ENCODE measurements around the gene ZNF181. TPM values are rescaled to one million over a fixed set of nuclear protein-coding genes. Genes with fewer than 3 reads are reported as not detected.
A peak's percentile ranks its signal among the peaks of the same experiment; 100 is the strongest.

ZNF181 gene
- total and polyA plus RNA-seq, 4 experiments from 2014 or later = 14.2 to 37.0 (median 23.8) TPM

- Histone ChIP-seq H3K27me3 (ENCODE audit: insufficient read depth, low read length) (no peaks in the 10 kb centered on the region), H3K36me3 (ENCODE audit: insufficient read depth, low read length) (no peaks in the 10 kb centered on the region), H3K9me3 (ENCODE audit: control insufficient read depth in 1 of 2, low read length in 2 of 2) (no peaks in the 10 kb centered on the region), H3K4me1 (ENCODE audit: insufficient read depth, low read length) (peaks cover 26% of the 10 kb centered on the region), H3K27ac (ENCODE audit: low read depth, low read length) (no peak overlapping the region), H3K4me3 (ENCODE audit: low read length in 2 of 2) (no peak overlapping the region)
- peaks cover 15 to 35% (median 26%) of the 10 kb centered on the region in 4 donors for H3K4me1 Mint-ChIP-seq
- H3K27ac Mint-ChIP-seq = no peak overlapping the region
- peaks cover 0 to 7% (median 4%) of the 10 kb centered on the region in 8 donors for H3K9me3 Mint-ChIP-seq
- ChIA-PET CTCF (ENCODE audit: partially characterized antibody) (no interaction called here), POLR2A (ENCODE audit: partially characterized antibody) (interaction anchor here (1.9 kb wide), 1 partner anchor 55 kb away, joined by 4 read pairs; no protein-coding TSS in a partner anchor)
- H3K4me3 Mint-ChIP-seq = peak overlapping the region in 5 of 8 donors; percentile 4 to 50 (median 38)
- H3K27me3 Mint-ChIP-seq = peaks cover 8 to 18% of the 10 kb centered on the region in 2 donors
- intact Hi-C loops (cut with micrococcal nuclease) = loop anchor here (5.0 kb wide), 1 partner anchor 281 kb away; no protein-coding TSS in a partner anchor
- no peak for DNase-seq
- H3K36me3 Mint-ChIP-seq = peaks cover 12 to 21% of the 10 kb centered on the region in 2 donors
Observed at GRCh38 chr19:34731019-34731829, 2.8 kb upstream of the ZNF181 start.

- POLR2A ChIA-PET (ENCODE audit: partially characterized antibody) = interaction anchor here (1.9 kb wide), 1 partner anchor 56 kb away, joined by 4 read pairs; no protein-coding TSS in a partner anchor
- intact Hi-C loops (cut with micrococcal nuclease) = loop anchor here (5.0 kb wide), 1 partner anchor 280 kb away; no protein-coding TSS in a partner anchor
Observed at GRCh38 chr19:34731964-34732363, 2.1 kb upstream of the ZNF181 start.

GRCh38 chr19:34732612-34733211, 1.3 kb upstream of the ZNF181 start:
- Mint-ChIP-seq H3K4me3 (peak overlapping the region in 7 of 8 donors; percentile 41 to 71 (median 55)), H3K36me3 (peaks cover 24 to 33% of the 10 kb centered on the region in 2 donors), H3K4me1 (peaks cover 15 to 36% (median 26%) of the 10 kb centered on the region in 4 donors), H3K9me3 (peaks cover 0 to 14% (median 8%) of the 10 kb centered on the region in 8 donors), H3K27me3 (peaks cover 3 to 7% of the 10 kb centered on the region in 2 donors), H3K27ac (no peak overlapping the region)
- H3K27ac ChIP-seq (ENCODE audit: low read depth, low read length) = no peak overlapping the region
- no peaks in the 10 kb centered on the region for H3K36me3 ChIP-seq (ENCODE audit: insufficient read depth, low read length)
- ChIA-PET POLR2A (ENCODE audit: partially characterized antibody) (interaction anchor here (1.1 to 1.6 kb wide), 5 partner anchors 55 to 268 kb away, joined by 3 to 26 read pairs (median 5); partner anchors contain the start of genes SCGB2B2, ZNF30 and ZNF302), CTCF (ENCODE audit: partially characterized antibody) (interaction anchor here (1.1 to 1.7 kb wide), 3 partner anchors 20 to 59 kb away, joined by 3 to 8 read pairs (median 5); partner anchors contain the start of genes SCGB2B2 and ZNF302)
- no peak overlapping the region for H3K4me3 ChIP-seq (ENCODE audit: low read length in 2 of 2)
- peaks cover 26% of the 10 kb centered on the region for H3K4me1 ChIP-seq (ENCODE audit: insufficient read depth, low read length)
- H3K9me3 ChIP-seq (ENCODE audit: control insufficient read depth in 1 of 2, low read length in 2 of 2) = no peaks in the 10 kb centered on the region
- H3K27me3 ChIP-seq (ENCODE audit: insufficient read depth, low read length) = no peaks in the 10 kb centered on the region
- DNase-seq = no peak
- intact Hi-C loops (cut with micrococcal nuclease) = loop anchor here (1.0 to 5.0 kb wide), 2 partner anchors 41 to 280 kb away; partner anchors contain the start of gene ZNF599

More at GRCh38 chr19:34731964-34732363, 2.1 kb upstream of the ZNF181 start:
- DNase-seq = no peak
- peaks cover 26% of the 10 kb centered on the region for H3K4me1 ChIP-seq (ENCODE audit: insufficient read depth, low read length)
- CTCF ChIA-PET (ENCODE audit: partially characterized antibody) = no interaction called here
- no peak overlapping the region for H3K27ac ChIP-seq (ENCODE audit: low read depth, low read length)
- no peaks in the 10 kb centered on the region for H3K27me3 ChIP-seq (ENCODE audit: insufficient read depth, low read length)
- Mint-ChIP-seq H3K9me3 (peaks cover 0 to 12% (median 7%) of the 10 kb centered on the region in 8 donors), H3K36me3 (peaks cover 19 to 25% of the 10 kb centered on the region in 2 donors), H3K27ac (peak overlapping the region in 1 of 7 donors; percentile 19), H3K4me3 (peak overlapping the region in 5 of 8 donors; percentile 4 to 50 (median 38)), H3K27me3 (peaks cover 8 to 10% of the 10 kb centered on the region in 2 donors), H3K4me1 (peaks cover 15 to 36% (median 26%) of the 10 kb centered on the region in 4 donors)
- H3K36me3 ChIP-seq (ENCODE audit: insufficient read depth, low read length) = no peaks in the 10 kb centered on the region
- no peaks in the 10 kb centered on the region for H3K9me3 ChIP-seq (ENCODE audit: control insufficient read depth in 1 of 2, low read length in 2 of 2)
- H3K4me3 ChIP-seq (ENCODE audit: low read length in 2 of 2) = no peak overlapping the region

GRCh38 chr19:34733266-34733745, 737 bp upstream of the ZNF181 start:
- Histone ChIP-seq H3K27ac (ENCODE audit: low read depth, low read length) (peak overlapping the region; percentile 87), H3K36me3 (ENCODE audit: insufficient read depth, low read length) (no peaks in the 10 kb centered on the region), H3K27me3 (ENCODE audit: insufficient read depth, low read length) (no peaks in the 10 kb centered on the region), H3K4me1 (ENCODE audit: insufficient read depth, low read length) (peaks cover 26% of the 10 kb centered on the region), H3K9me3 (ENCODE audit: control insufficient read depth in 1 of 2, low read length in 2 of 2) (no peaks in the 10 kb centered on the region), H3K4me3 (ENCODE audit: low read length in 2 of 2) (peak overlapping the region; percentile 79 to 93)
- Mint-ChIP-seq H3K4me1 (peaks cover 15 to 36% (median 26%) of the 10 kb centered on the region in 4 donors), H3K4me3 (peak overlapping the region; percentile 94 to 98 (median 96)), H3K27me3 (peaks cover 0 to 3% of the 10 kb centered on the region in 2 donors), H3K36me3 (peaks cover 29 to 36% of the 10 kb centered on the region in 2 donors), H3K27ac (peak overlapping the region; percentile 94 to 99 (median 97)), H3K9me3 (peaks cover 0 to 18% (median 11%) of the 10 kb centered on the region in 8 donors)
- intact Hi-C loops (cut with micrococcal nuclease) = loop anchor here (1.0 to 5.0 kb wide), 2 partner anchors 40 to 279 kb away; partner anchors contain the start of gene ZNF599
- ChIA-PET CTCF (ENCODE audit: partially characterized antibody) (interaction anchor here (0.9 to 1.7 kb wide), 4 partner anchors 20 to 381 kb away, joined by 3 to 8 read pairs (median 4); partner anchors contain the start of genes SCGB2B2 and ZNF302), POLR2A (ENCODE audit: partially characterized antibody) (interaction anchor here (1.0 to 1.6 kb wide), 7 partner anchors 39 to 408 kb away, joined by 3 to 26 read pairs (median 4); partner anchors contain the start of genes SCGB2B2, ZNF30 and ZNF302)
- DNase-seq = peak in 1 of 5 donors; percentile 52

- Histone ChIP-seq H3K4me3 (ENCODE audit: low read length in 2 of 2) (peak overlapping the region; percentile 79 to 93), H3K36me3 (ENCODE audit: insufficient read depth, low read length) (peaks cover 9% of the 10 kb centered on the region), H3K4me1 (ENCODE audit: insufficient read depth, low read length) (peaks cover 26% of the 10 kb centered on the region), H3K27me3 (ENCODE audit: insufficient read depth, low read length) (no peaks in the 10 kb centered on the region), H3K27ac (ENCODE audit: low read depth, low read length) (peak overlapping the region; percentile 87), H3K9me3 (ENCODE audit: control insufficient read depth in 1 of 2, low read length in 2 of 2) (peaks cover 0 to 8% of the 10 kb centered on the region in 2 donors)
- Mint-ChIP-seq H3K27me3 (peaks cover 0 to 2% of the 10 kb centered on the region in 2 donors), H3K4me3 (peak overlapping the region; percentile 94 to 98 (median 96)), H3K4me1 (peaks cover 15 to 36% (median 26%) of the 10 kb centered on the region in 4 donors), H3K27ac (peak overlapping the region; percentile 94 to 99 (median 97)), H3K36me3 (peaks cover 43 to 48% of the 10 kb centered on the region in 2 donors), H3K9me3 (peaks cover 0 to 29% (median 20%) of the 10 kb centered on the region in 8 donors)
- POLR2A ChIA-PET (ENCODE audit: partially characterized antibody) = interaction anchor here (1.5 kb wide), 1 partner anchor 57 kb away, joined by 10 read pairs; the partner anchor contains the start of genes SCGB2B2 and ZNF302
- peak in 1 of 5 donors; percentile 71 for DNase-seq
- CTCF ChIA-PET (ENCODE audit: partially characterized antibody) = interaction anchor here (1.7 kb wide), 1 partner anchor 22 kb away, joined by 5 read pairs; no protein-coding TSS in a partner anchor
- intact Hi-C loops (cut with micrococcal nuclease) = loop anchor here (1.0 to 5.0 kb wide), 2 partner anchors 57 to 278 kb away; partner anchors contain the start of genes SCGB2B2 and ZNF302
Observed at GRCh38 chr19:34734537-34735103, 577 bp downstream of the ZNF181 start.

GRCh38 chr19:34744896-34745690, 11.1 kb downstream of the ZNF181 start:
- intact Hi-C loops (cut with micrococcal nuclease) = no loop called here
- no peaks in the 10 kb centered on the region for H3K27me3 ChIP-seq (ENCODE audit: insufficient read depth, low read length)
- H3K4me1 ChIP-seq (ENCODE audit: insufficient read depth, low read length) = no peaks in the 10 kb centered on the region
- DNase-seq = no peak
- peaks cover 6% of the 10 kb centered on the region for H3K36me3 ChIP-seq (ENCODE audit: insufficient read depth, low read length)
- H3K27ac ChIP-seq (ENCODE audit: low read depth, low read length) = no peak overlapping the region
- no peaks in the 10 kb centered on the region for H3K4me1 Mint-ChIP-seq
- H3K27me3 Mint-ChIP-seq = peaks cover 0 to 1% of the 10 kb centered on the region in 2 donors
- ChIA-PET POLR2A (ENCODE audit: partially characterized antibody) (interaction anchor here (0.6 kb wide), 1 partner anchor 319 kb away, joined by 3 read pairs; no protein-coding TSS in a partner anchor), CTCF (ENCODE audit: partially characterized antibody) (no interaction called here)
- no peak overlapping the region for H3K4me3 Mint-ChIP-seq
- H3K9me3 Mint-ChIP-seq = peaks cover 4 to 99% (median 89%) of the 10 kb centered on the region in 8 donors
- peaks cover 55 to 62% of the 10 kb centered on the region in 2 donors for H3K36me3 Mint-ChIP-seq
- H3K9me3 ChIP-seq (ENCODE audit: control insufficient read depth in 1 of 2, low read length in 2 of 2) = peaks cover 0 to 36% of the 10 kb centered on the region in 2 donors
- no peak overlapping the region for H3K27ac Mint-ChIP-seq
- H3K4me3 ChIP-seq (ENCODE audit: low read length in 2 of 2) = no peak overlapping the region
